NCI-H1930 (cell line): Measurements from ENCODE around the gene CHAD.
"Not testable (repeated sequence)": the region's sequence is repeated elsewhere in the genome, so short reads cannot be mapped to it uniquely, and the experiment has no call there.

Experiments
- DNase-seq, 2 experiments: peaks; one replicate each; lab custom pipeline; 2025; lab: John Stamatoyannopoulos, UW

Gene CHAD

GRCh38 chr17:50475362-50475761 lies 6.7 kb upstream of the CHAD start:
- DNase-seq = no peak

GRCh38 chr17:50474523-50474922 lies 5.8 kb upstream of the CHAD start:
- DNase-seq = no peak

- no peak for DNase-seq
Observed at GRCh38 chr17:50473901-50474300, 5.2 kb upstream of the CHAD start.

- not testable (repeated sequence) for DNase-seq
Observed at GRCh38 chr17:50472761-50473161, 4.1 kb upstream of the CHAD start.

GRCh38 chr17:50472286-50472685 lies 3.6 kb upstream of the CHAD start:
- DNase-seq = no peak

GRCh38 chr17:50471009-50471905 lies 2.6 kb upstream of the CHAD start:
- no peak for DNase-seq

GRCh38 chr17:50470426-50470825 lies 1.7 kb upstream of the CHAD start:
- DNase-seq = no peak

GRCh38 chr17:50469671-50470305 lies 1.1 kb upstream of the CHAD start:
- no peak for DNase-seq

- no peak for DNase-seq
Observed at GRCh38 chr17:50469208-50469605, 527 bp upstream of the CHAD start.

GRCh38 chr17:50467855-50468303 lies 801 bp downstream of the CHAD start:
- no peak for DNase-seq

GRCh38 chr17:50467114-50467854 lies 1.4 kb downstream of the CHAD start:
- no peak for DNase-seq

GRCh38 chr17:50466371-50467113 lies 2.1 kb downstream of the CHAD start:
- no peak for DNase-seq

- no peak for DNase-seq
Observed at GRCh38 chr17:50465635-50466034, 3.0 kb downstream of the CHAD start.

- no peak for DNase-seq
Observed at GRCh38 chr17:50465171-50465570, 3.5 kb downstream of the CHAD start.

- no peak for DNase-seq
Observed at GRCh38 chr17:50464736-50465135, 3.9 kb downstream of the CHAD start.

GRCh38 chr17:50464121-50464520 lies 4.6 kb downstream of the CHAD start:
- no peak for DNase-seq

- no peak for DNase-seq
Observed at GRCh38 chr17:50462446-50462845, 6.2 kb downstream of the CHAD start.

- DNase-seq = no peak
Observed at GRCh38 chr17:50461550-50462132, 7.0 kb downstream of the CHAD start.

- DNase-seq = no peak
Observed at GRCh38 chr17:50460831-50461526, 7.7 kb downstream of the CHAD start.

GRCh38 chr17:50459756-50460155 lies 8.9 kb downstream of the CHAD start:
- DNase-seq = no peak
